Fibroblast of mammary gland (primary cell): ENCODE measurements around the gene CCDC92B.

ENCODE experiments used
- DNase-seq: peaks from one replicate; pipeline ENCODE4 v3.0.0-alpha.2; 2010; ENCODE audit warnings: low read depth
- H3K4me3 ChIP-seq: 2 replicates; pipeline ENCODE4 v1.5.1; 2011; ENCODE audit warnings: low read depth, mild to moderate bottlenecking, low read length, moderate library complexity; ENCODE audit not compliant: control insufficient read depth
- TF ChIP-seq, protein P1 (sequence below): conservative IDR thresholded peaks from 2 replicates; pipeline ENCODE4 v1.5.1; 2011; ENCODE audit warnings: low read depth, low read length, inconsistent platforms; ENCODE audit not compliant: control insufficient read depth, insufficient read depth

The CCDC92B gene

DNA sequence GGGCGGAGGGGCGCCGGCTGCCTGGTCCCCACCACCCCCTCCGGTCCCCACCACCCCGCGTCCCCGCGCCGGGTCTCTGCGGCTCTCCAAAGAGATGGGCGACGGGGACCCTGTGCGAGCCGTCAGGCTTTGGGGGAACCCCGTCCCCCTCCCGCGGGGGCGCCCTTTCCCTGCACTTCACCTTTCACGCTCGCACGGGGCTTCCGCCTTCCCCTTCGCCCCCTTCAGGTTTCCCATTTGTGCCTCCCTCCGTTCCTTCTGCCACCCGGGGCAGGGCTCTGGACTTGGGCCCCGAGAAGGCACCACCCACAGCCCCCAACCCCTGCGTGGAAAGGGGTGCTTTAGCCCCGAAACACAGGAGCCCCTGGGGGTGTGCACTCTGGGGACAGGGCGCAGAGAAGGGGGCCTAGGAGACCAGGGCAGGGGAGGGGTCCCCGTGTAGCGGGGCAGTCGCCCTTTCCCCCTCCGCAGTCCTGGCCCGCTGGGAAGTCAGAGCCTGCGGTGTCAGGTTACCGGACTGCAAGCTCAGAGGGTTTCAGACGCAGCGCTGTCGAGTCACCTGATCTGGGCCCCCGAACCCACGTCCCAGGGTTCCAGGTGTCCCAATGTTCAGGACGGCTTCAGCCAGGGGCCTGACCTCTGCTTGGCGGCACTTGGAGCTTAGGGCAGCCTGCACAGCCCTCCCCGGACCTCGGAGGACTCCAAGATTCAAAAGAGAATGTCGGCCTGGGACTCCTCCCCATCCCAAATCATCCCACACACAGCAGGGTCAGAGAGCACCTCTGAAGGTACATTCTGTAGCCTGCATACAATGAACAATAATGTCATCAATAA is 6.7 kb upstream of the CCDC92B start:
- no peak overlapping the region for H3K4me3 ChIP-seq
- TF ChIP-seq, protein P1, sequence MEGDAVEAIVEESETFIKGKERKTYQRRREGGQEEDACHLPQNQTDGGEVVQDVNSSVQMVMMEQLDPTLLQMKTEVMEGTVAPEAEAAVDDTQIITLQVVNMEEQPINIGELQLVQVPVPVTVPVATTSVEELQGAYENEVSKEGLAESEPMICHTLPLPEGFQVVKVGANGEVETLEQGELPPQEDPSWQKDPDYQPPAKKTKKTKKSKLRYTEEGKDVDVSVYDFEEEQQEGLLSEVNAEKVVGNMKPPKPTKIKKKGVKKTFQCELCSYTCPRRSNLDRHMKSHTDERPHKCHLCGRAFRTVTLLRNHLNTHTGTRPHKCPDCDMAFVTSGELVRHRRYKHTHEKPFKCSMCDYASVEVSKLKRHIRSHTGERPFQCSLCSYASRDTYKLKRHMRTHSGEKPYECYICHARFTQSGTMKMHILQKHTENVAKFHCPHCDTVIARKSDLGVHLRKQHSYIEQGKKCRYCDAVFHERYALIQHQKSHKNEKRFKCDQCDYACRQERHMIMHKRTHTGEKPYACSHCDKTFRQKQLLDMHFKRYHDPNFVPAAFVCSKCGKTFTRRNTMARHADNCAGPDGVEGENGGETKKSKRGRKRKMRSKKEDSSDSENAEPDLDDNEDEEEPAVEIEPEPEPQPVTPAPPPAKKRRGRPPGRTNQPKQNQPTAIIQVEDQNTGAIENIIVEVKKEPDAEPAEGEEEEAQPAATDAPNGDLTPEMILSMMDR, result no peak
- DNase-seq, result peak; percentile 5

DNA sequence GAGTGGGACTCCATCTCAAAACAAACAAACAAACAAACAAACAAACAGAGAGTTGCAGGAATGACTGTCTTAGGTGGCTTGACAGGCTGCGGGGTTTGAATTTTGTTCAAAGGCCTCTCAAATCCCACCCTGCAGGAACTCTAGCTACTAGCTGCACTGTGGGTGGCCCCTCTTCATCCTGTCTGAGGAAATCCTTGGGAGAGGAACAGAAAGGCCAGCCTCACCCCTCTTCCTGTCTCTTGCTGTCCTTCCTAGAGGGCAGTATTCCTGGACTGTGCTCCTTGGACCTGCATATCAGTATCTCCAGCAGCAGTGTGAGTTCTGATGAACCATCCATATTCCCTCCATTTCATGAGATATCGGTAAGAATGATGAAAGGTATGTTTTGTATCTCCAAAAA is 2.0 kb upstream of the CCDC92B start:
- no peak overlapping the region for H3K4me3 ChIP-seq
- no peak for DNase-seq
- TF ChIP-seq, protein P1, result no peak

DNA sequence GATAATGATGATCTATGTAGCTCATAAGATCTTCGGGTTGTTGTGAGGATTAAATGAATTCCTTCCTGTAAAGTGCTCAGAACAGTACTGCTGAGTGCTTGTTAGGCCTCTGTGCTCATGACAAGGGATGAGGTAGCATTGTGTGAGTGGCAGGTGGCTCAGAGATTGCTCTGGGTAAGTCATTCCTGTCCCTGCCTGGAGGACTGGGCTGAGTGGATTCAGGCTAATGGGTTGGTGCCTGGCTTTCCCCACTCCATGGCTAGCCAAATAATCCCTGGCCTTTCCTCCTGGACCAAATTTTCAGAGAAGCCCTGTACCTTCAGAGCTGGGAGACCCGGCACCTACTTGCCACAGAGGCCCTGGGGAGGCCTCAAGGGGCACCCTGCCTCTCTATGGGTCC is 1.3 kb upstream of the CCDC92B start:
- H3K4me3 ChIP-seq, result no peak overlapping the region
- DNase-seq, result no peak
- TF ChIP-seq, protein P1, result no peak

DNA sequence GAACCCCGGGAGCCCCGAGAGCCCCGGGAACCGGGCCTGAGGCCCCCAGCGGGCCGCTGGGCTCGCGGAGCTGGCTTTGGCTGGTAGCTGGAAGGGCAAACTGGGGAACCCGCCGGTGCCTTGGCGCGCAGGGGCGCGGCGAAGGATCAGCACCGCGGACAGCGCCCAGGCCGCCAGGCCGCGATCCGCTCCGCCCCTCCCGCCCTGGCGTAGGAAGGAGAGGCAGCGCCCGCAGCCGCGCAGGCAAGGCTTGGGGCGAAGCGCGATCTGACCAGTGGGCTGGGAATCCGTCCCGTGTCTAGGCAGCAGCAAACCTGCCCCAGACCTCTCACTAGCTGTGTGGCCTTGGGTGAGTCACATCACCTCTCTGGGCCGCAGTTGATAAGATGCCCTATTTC is 331 bp upstream of the CCDC92B start:
- TF ChIP-seq, protein P1, result no peak
- DNase-seq, result peak; percentile 54
- H3K4me3 ChIP-seq, result no peak overlapping the region

DNA sequence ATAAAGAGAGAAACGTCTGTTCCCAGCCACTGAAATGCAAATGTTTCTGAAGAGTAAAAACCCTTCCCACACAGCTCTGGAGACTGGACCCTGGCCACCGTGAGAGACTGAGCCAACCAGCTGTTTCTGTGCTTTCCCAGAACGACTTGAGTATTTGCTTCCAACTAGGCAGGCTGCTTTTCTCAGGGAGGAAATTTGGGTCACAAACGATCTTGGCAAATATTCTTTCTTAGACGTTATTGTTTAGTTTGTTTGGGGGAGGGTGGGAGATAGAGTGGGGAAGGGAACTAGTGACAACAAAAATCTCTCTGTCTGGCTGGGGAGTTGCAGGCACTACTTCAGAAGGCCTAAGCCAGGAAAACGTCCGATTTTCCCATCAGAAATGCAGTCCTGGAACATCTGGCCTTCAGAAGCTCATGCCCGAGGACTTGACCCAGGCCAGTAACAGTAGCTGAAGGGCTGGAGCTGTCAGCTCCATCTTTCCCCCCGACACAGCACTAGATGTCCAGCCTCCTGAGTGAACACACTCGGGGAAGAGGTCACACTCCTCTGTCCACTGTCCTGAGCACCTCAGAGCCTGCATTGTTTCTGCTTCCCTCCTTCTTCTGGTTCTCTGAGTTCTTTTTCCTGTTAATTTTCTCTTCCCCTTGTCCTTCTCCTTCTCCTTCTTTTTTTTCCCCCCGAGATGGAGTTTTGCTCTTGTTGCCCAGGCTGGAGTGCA is 4.0 kb downstream of the CCDC92B start:
- TF ChIP-seq, protein P1, result no peak
- no peak for DNase-seq
- H3K4me3 ChIP-seq, result no peak overlapping the region

DNA sequence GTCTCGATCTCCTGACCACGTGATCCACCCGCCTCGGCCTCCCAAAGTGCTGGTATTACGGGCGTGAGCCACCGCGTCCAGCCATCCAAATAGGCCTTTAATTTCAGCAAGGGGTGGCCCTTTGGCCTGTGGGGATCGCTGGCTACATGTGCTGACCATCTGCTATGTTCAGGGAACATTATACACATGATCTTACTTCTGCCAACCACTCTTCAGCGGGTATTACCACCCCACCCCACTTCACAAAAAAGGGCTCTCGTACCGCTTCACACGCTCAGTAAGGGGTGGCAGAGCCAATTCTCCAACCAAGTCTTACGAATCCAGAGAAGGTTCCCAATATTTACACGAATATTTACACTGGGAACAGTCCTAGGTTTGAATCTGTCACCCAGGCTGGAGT is 11.8 kb downstream of the CCDC92B start:
- no peak for DNase-seq
- TF ChIP-seq, protein P1, result no peak
- no peak overlapping the region for H3K4me3 ChIP-seq

DNA sequence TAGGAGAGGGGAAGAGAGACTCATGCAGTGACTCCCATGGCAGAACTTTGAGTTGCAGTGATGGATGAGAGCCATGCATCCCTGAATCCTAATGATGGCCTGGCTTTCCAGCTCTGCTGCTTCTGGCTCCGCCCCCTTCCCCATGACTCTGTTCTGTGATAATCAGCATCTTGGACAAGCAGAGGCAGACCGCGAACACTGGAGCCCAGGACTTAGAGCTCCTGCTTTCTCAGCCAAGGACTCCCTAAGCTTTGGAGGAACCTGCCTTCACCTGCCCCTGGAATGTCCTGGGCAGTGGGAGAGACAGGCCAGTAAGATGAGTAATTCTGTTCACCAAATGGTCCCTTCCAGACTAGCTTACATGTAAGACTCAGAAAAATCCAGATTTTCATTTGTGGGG is 12.5 kb downstream of the CCDC92B start:
- DNase-seq, result peak; percentile 7

More for the DNA sequence above, 12.5 kb downstream of the CCDC92B start:
- no peak overlapping the region for H3K4me3 ChIP-seq
- TF ChIP-seq, protein P1, result no peak
